Fibroblast of lung (primary cell): ENCODE data around the gene DSCAML1. TPM values are rescaled to one million over a fixed set of nuclear protein-coding genes. Genes with fewer than 3 reads are reported as not detected.

ENCODE experiments used
- DNase-seq, 2 donors: peaks; one replicate each; pipeline versions ENCODE4 v3.0.0 to v3.0.0-alpha.2; 2010; ENCODE audit warnings: low read depth in 2 of 2
- H2AFZ ChIP-seq: 2 replicates; pipeline ENCODE4 v1.5.1; 2012; ENCODE audit warnings: low read length, control low read depth, inconsistent platforms
- H3K27ac ChIP-seq: 2 replicates; pipeline ENCODE4 v1.5.1; 2011; ENCODE audit warnings: low read length, control low read depth; ENCODE audit not compliant: insufficient read depth
- H3K27me3 ChIP-seq: 2 replicates; pipeline ENCODE4 v1.5.1; 2011; ENCODE audit warnings: mild to moderate bottlenecking, low read length; ENCODE audit not compliant: control insufficient read depth, insufficient read depth
- H3K36me3 ChIP-seq: 2 replicates; pipeline ENCODE4 v1.5.1; 2011; ENCODE audit warnings: low read length; ENCODE audit not compliant: control insufficient read depth, insufficient read depth
- H3K4me1 ChIP-seq: 2 replicates; pipeline ENCODE4 v1.5.1; 2011; ENCODE audit warnings: low read length; ENCODE audit not compliant: control insufficient read depth, insufficient read depth; ENCODE audit errors: extremely low read depth
- H3K4me2 ChIP-seq: 2 replicates; pipeline ENCODE4 v1.5.1; 2011; ENCODE audit warnings: low read length, control low read depth; ENCODE audit not compliant: insufficient read depth; ENCODE audit errors: extremely low read depth
- H3K4me3 ChIP-seq, 4 experiments: fragments of 200-600 bp in 1 of 4; sonication (generic) in 1 of 4; replicated peaks in 1 of 4; 2 replicates each; pipeline ENCODE4 v1.5.1; 2011 to 2016; ENCODE audit warnings: low read length in 4 of 4, low read depth in 3 of 4, mild to moderate bottlenecking in 3 of 4, control low read depth in 2 of 4, inconsistent platforms in 1 of 4, mixed read lengths in 1 of 4; ENCODE audit not compliant: insufficient read depth in 1 of 4; ENCODE audit errors: control extremely low read depth in 1 of 4
- H3K79me2 ChIP-seq: 2 replicates; pipeline ENCODE4 v1.5.1; 2012; ENCODE audit warnings: mild to moderate bottlenecking, low read length, inconsistent platforms; ENCODE audit not compliant: control insufficient read depth, insufficient read depth
- H3K9ac ChIP-seq: 2 replicates; pipeline ENCODE4 v1.5.1; 2011; ENCODE audit warnings: mild to moderate bottlenecking, low read length, control low read depth; ENCODE audit not compliant: insufficient read depth
- H3K9me3 ChIP-seq: 2 replicates; pipeline ENCODE4 v1.5.1; 2012; ENCODE audit warnings: low read depth, low read length; ENCODE audit not compliant: control insufficient read depth, insufficient read depth
- H4K20me1 ChIP-seq: 2 replicates; pipeline ENCODE4 v1.5.1; 2011; ENCODE audit warnings: low read length; ENCODE audit not compliant: control insufficient read depth, insufficient read depth; ENCODE audit errors: extremely low read depth
- EZH2 ChIP-seq: IDR thresholded peaks from 2 replicates; pipeline ENCODE4 v1.5.1; 2012; ENCODE audit warnings: low read length, control low read depth, mild to moderate bottlenecking; ENCODE audit errors: missing control alignments
- polyA plus RNA-seq, 2 donors: library from polyadenylated mRNA; depleted of rRNA in 1 of 2; stranded (reverse) in 1 of 2; unstranded in 1 of 2; fragments of >200 nt; gene quantifications; 2 replicates each; pipeline ENCODE4 v1.2.1, GENCODE V29; 2011 to 2012; ENCODE audit warnings: missing spikeins in 1 of 2
- total RNA-seq: library from RNA; depleted of rRNA; stranded (reverse); fragments of >200 nt; gene quantifications from 2 replicates; pipeline ENCODE4 v1.2.1, GENCODE V29; 2014
- TF ChIP-seq, protein P1 (sequence below), 2 donors: IDR thresholded peaks in 1 of 2; conservative IDR thresholded peaks in 1 of 2; 1 replicate in 1 of 2; 2 replicates in 1 of 2; pipeline ENCODE4 v1.5.1; 2011 to 2012; ENCODE audit warnings: low read length in 2 of 2, control low read depth in 1 of 2, inconsistent platforms in 1 of 2, low read depth in 1 of 2, mild to moderate bottlenecking in 1 of 2

DSCAML1 gene
- total and polyA plus RNA-seq, 2 donors (not counting 1 experiment from before 2014, with no cell fraction given): not detected

GRCh38 chr11:117467770-117468169 is 329.2 kb downstream of the DSCAML1 start:
- no peak overlapping the region for H3K27ac ChIP-seq
- no peaks in the 10 kb centered on the region for H3K4me1 ChIP-seq
- H3K9me3 ChIP-seq: no peaks in the 10 kb centered on the region
- no peak for DNase-seq
- H3K79me2 ChIP-seq: no peaks in the 10 kb centered on the region
- no peaks in the 10 kb centered on the region for H3K27me3 ChIP-seq
- TF ChIP-seq, protein P1, sequence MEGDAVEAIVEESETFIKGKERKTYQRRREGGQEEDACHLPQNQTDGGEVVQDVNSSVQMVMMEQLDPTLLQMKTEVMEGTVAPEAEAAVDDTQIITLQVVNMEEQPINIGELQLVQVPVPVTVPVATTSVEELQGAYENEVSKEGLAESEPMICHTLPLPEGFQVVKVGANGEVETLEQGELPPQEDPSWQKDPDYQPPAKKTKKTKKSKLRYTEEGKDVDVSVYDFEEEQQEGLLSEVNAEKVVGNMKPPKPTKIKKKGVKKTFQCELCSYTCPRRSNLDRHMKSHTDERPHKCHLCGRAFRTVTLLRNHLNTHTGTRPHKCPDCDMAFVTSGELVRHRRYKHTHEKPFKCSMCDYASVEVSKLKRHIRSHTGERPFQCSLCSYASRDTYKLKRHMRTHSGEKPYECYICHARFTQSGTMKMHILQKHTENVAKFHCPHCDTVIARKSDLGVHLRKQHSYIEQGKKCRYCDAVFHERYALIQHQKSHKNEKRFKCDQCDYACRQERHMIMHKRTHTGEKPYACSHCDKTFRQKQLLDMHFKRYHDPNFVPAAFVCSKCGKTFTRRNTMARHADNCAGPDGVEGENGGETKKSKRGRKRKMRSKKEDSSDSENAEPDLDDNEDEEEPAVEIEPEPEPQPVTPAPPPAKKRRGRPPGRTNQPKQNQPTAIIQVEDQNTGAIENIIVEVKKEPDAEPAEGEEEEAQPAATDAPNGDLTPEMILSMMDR (conservative IDR thresholded peaks at IDR 0.05 in 1 of 2, IDR thresholded peaks at IDR 0.05 in 1 of 2; ENCODE audit: low read depth in 1 of 2, low read length in 2 of 2): no peak
- TF ChIP-seq EZH2: no peak
- H3K9ac ChIP-seq: no peak overlapping the region
- H2AFZ ChIP-seq: no peak overlapping the region
- no peak overlapping the region for H3K4me3 ChIP-seq
- H3K36me3 ChIP-seq: no peaks in the 10 kb centered on the region
- H3K4me2 ChIP-seq: no peak overlapping the region
- H4K20me1 ChIP-seq: no peaks in the 10 kb centered on the region

GRCh38 chr11:117466966-117467365 is 330.1 kb downstream of the DSCAML1 start:
- no peaks in the 10 kb centered on the region for H3K9me3 ChIP-seq
- no peaks in the 10 kb centered on the region for H4K20me1 ChIP-seq
- no peak overlapping the region for H3K4me2 ChIP-seq
- TF ChIP-seq, protein P1 (conservative IDR thresholded peaks at IDR 0.05 in 1 of 2, IDR thresholded peaks at IDR 0.05 in 1 of 2; ENCODE audit: low read depth in 1 of 2, low read length in 2 of 2): no peak
- TF ChIP-seq EZH2: no peak
- no peak overlapping the region for H2AFZ ChIP-seq
- no peaks in the 10 kb centered on the region for H3K4me1 ChIP-seq
- no peaks in the 10 kb centered on the region for H3K79me2 ChIP-seq
- no peak overlapping the region for H3K4me3 ChIP-seq
- H3K27ac ChIP-seq: no peak overlapping the region
- DNase-seq: no peak
- H3K27me3 ChIP-seq: no peaks in the 10 kb centered on the region
- H3K36me3 ChIP-seq: no peaks in the 10 kb centered on the region
- H3K9ac ChIP-seq: no peak overlapping the region

DNA sequence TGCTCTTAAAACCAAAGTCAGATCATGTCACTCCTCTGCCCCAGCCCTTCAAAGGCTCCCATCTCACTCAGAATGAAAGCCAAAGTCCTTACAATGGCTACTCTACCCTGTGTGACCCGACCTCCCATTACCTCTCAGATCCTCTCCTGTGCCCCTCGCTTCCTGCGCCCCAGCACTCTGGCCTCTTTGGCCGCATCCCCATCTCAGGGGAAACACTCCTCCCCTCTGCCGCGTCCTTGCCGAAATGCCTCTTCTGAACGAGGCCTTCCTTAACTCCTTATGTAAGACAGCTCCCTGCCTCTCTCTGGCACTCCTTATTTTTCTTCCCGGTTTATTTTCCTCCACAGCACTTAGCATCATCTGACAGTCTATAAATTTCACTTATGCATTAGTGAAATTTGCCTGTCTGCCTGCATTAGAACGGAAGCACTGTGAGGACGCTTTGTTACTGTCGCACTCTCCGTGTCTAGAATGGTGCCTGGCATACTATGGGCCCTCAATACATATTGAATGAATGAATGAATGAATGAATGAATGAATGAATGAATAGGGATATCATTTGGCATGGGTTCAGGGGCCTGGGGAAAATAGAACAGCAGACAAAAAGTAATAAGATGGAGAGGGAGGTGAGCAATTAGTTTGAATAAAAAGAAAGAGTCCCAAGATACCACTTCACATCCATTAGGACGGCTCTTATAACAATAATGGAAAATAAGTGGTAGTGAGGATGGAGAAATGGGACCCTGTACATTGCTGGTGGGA is 331.6 kb downstream of the DSCAML1 start:
- no peak overlapping the region for H3K27ac ChIP-seq
- TF ChIP-seq, protein P1 (conservative IDR thresholded peaks at IDR 0.05 in 1 of 2, IDR thresholded peaks at IDR 0.05 in 1 of 2; ENCODE audit: low read depth in 1 of 2, low read length in 2 of 2): no peak
- no peak for TF ChIP-seq EZH2
- H3K4me3 ChIP-seq: no peak overlapping the region
- no peaks in the 10 kb centered on the region for H3K36me3 ChIP-seq
- no peaks in the 10 kb centered on the region for H3K9me3 ChIP-seq
- H3K27me3 ChIP-seq: no peaks in the 10 kb centered on the region
- H4K20me1 ChIP-seq: no peaks in the 10 kb centered on the region
- H3K4me1 ChIP-seq: no peaks in the 10 kb centered on the region
- H3K9ac ChIP-seq: no peak overlapping the region
- no peak overlapping the region for H2AFZ ChIP-seq
- no peak overlapping the region for H3K4me2 ChIP-seq
- no peak for DNase-seq
- H3K79me2 ChIP-seq: no peaks in the 10 kb centered on the region
